Panc1 (cell line): ENCODE results near the gene ATRN. TPM values are rescaled to one million over a fixed set of nuclear protein-coding genes. Genes with fewer than 3 reads are reported as not detected.

ENCODE experiments used
- ATAC-seq: fragments of 200-7000 bp; cut with Tn5 transposase; 2 replicates; pipeline ENCODE4 v1.9.1; 2020; ENCODE audit warnings: mild to moderate bottlenecking, moderate library complexity
- BruUV-seq: library from RNA; stranded (reverse); fragments of 400-500 nt; replicated peaks from 2 replicates; lab custom pipeline; 2021; lab: Mats Ljungman, UMichigan
- CTCF ChIA-PET: fragments of 300-600 bp; sonication (Branson Sonifier 250); formaldehyde crosslinking; loops from one replicate; lab custom pipeline; 2022; ENCODE audit warnings: antibody characterized with exemption; lab: Charles Lee
- POLR2A ChIA-PET: fragments of 300-600 bp; sonication (Branson Sonifier 250); formaldehyde crosslinking; loops from one replicate; lab custom pipeline; 2022; ENCODE audit warnings: antibody characterized with exemption; lab: Charles Lee
- DNase-seq: peaks from one replicate; pipeline ENCODE4 v3.0.0-alpha.2; 2010; ENCODE audit warnings: low read depth, low spot score
- H3K27ac ChIP-seq: 2 replicates; pipeline ENCODE4 v1.5.1; 2011; ENCODE audit warnings: mild to moderate bottlenecking, low read length, inconsistent platforms
- H3K27me3 ChIP-seq: fragments of 200-500 bp; sonication (Bioruptor generic); 2 replicates; pipeline ENCODE4 v1.6.0; 2014; ENCODE audit warnings: low read length, inconsistent platforms; ENCODE audit not compliant: control insufficient read depth, insufficient read depth
- H3K36me3 ChIP-seq: fragments of 200-500 bp; sonication (Bioruptor generic); 2 replicates; pipeline ENCODE4 v1.5.1; 2014; ENCODE audit warnings: inconsistent platforms, mild to moderate bottlenecking, low read length, moderate library complexity; ENCODE audit not compliant: control insufficient read depth, insufficient read depth
- H3K4me1 ChIP-seq: 2 replicates; pipeline ENCODE4 v1.5.1; 2011; ENCODE audit warnings: inconsistent platforms, mild to moderate bottlenecking, low read length, moderate library complexity; ENCODE audit not compliant: control insufficient read depth, insufficient read depth
- H3K4me3 ChIP-seq, 2 experiments: 2 replicates each; pipeline ENCODE4 v1.5.1; 2011 to 2012; ENCODE audit warnings: low read depth in 2 of 2, low read length in 2 of 2, mild to moderate bottlenecking in 2 of 2, inconsistent platforms in 1 of 2, moderate library complexity in 1 of 2
- H3K9me3 ChIP-seq: fragments of 200-500 bp; sonication (Bioruptor generic); 2 replicates; pipeline ENCODE4 v1.5.1; 2014; ENCODE audit warnings: low read depth, mild to moderate bottlenecking, inconsistent platforms, low read length, moderate library complexity; ENCODE audit not compliant: control insufficient read depth, insufficient read depth
- POLR2AphosphoS5 ChIP-seq: IDR thresholded peaks from 2 replicates; pipeline ENCODE4 v1.6.1; 2012; ENCODE audit warnings: mild to moderate bottlenecking, low read depth, low read length, moderate library complexity
- SIN3A ChIP-seq: IDR thresholded peaks from 2 replicates; pipeline ENCODE4 v1.6.1; 2012; ENCODE audit warnings: low read depth, mild to moderate bottlenecking, low read length, moderate library complexity, borderline replicate concordance; ENCODE audit not compliant: insufficient read depth
- TCF7L2 ChIP-seq: IDR thresholded peaks from 2 replicates; pipeline ENCODE4 v1.6.1; 2011; ENCODE audit warnings: mild to moderate bottlenecking, low read depth, low read length, inconsistent platforms
- in situ Hi-C: cut with HindIII; loops from 2 replicates; pipeline ENCODE4 v1.10.0; 2016; ENCODE audit warnings: low sequenced_read_pairs, low pct_unique_long_range_greater_than_20kb
- intact Hi-C: fragments of 100-400 bp; cut with micrococcal nuclease; formaldehyde crosslinking; loops from one replicate; pipeline ENCODE4 v1.10.0; 2022; ENCODE audit not compliant: unreplicated experiment
- total RNA-seq: library from RNA; stranded (reverse); gene quantifications from one replicate; pipeline ENCODE4 v1.2.1, GENCODE V29; 2021; ENCODE audit not compliant: unreplicated experiment
- TF ChIP-seq, protein P1 (sequence below): fragments of 450-650 bp; IDR thresholded peaks from 2 replicates; pipeline ENCODE4 v1.5.1; 2017; ENCODE audit warnings: mild to moderate bottlenecking
- TF ChIP-seq, protein P2 (sequence below), 2 experiments: IDR thresholded peaks; 2 replicates each; pipeline ENCODE4 v1.6.1; 2011 to 2012; ENCODE audit warnings: low read depth in 2 of 2, control low read depth in 1 of 2, low read length in 1 of 2, mild to moderate bottlenecking in 1 of 2, moderate library complexity in 1 of 2; ENCODE audit not compliant: insufficient read depth in 1 of 2

Gene ATRN
- total RNA-seq, 1 experiment from 2014 or later = 33.8 TPM

DNA sequence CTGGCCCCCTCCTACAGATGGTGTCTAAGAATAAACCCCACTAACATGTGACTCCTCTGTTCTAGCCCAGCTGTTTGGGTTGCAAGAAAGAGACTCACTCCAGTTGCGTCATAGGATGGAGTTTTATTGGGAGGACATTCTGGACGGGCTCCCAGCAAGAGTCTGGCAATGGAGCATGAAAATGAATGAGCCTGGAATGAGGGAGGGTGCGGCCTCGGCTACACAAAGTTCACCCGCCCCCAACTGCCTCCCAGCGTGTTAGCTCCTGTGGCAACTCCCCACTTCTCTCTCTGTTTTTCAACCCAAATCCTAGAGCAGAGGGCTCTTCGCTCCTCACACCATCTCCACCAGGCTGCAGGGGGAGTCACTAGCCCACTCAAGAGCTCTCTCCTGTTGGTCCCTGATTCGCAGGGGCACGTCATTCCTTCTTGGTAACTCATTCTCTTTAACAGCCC is 216.1 kb downstream of the ATRN start:
- DNase-seq = no peak
- ChIA-PET POLR2A (no interaction called here), CTCF (no interaction called here)
- no peak for ATAC-seq
- Histone ChIP-seq H3K9me3 (no peaks in the 10 kb centered on the region), H3K36me3 (no peaks in the 10 kb centered on the region), H3K27me3 (no peaks in the 10 kb centered on the region), H3K4me3 (no peak overlapping the region), H3K27ac (no peak overlapping the region), H3K4me1 (no peaks in the 10 kb centered on the region; the same call in 1 of the 2 replicates)
- intact Hi-C loops (no loop called here), in situ Hi-C loops (no loop called here)
- TF ChIP-seq, protein P1, sequence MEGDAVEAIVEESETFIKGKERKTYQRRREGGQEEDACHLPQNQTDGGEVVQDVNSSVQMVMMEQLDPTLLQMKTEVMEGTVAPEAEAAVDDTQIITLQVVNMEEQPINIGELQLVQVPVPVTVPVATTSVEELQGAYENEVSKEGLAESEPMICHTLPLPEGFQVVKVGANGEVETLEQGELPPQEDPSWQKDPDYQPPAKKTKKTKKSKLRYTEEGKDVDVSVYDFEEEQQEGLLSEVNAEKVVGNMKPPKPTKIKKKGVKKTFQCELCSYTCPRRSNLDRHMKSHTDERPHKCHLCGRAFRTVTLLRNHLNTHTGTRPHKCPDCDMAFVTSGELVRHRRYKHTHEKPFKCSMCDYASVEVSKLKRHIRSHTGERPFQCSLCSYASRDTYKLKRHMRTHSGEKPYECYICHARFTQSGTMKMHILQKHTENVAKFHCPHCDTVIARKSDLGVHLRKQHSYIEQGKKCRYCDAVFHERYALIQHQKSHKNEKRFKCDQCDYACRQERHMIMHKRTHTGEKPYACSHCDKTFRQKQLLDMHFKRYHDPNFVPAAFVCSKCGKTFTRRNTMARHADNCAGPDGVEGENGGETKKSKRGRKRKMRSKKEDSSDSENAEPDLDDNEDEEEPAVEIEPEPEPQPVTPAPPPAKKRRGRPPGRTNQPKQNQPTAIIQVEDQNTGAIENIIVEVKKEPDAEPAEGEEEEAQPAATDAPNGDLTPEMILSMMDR = no peak
- TF ChIP-seq, protein P2, sequence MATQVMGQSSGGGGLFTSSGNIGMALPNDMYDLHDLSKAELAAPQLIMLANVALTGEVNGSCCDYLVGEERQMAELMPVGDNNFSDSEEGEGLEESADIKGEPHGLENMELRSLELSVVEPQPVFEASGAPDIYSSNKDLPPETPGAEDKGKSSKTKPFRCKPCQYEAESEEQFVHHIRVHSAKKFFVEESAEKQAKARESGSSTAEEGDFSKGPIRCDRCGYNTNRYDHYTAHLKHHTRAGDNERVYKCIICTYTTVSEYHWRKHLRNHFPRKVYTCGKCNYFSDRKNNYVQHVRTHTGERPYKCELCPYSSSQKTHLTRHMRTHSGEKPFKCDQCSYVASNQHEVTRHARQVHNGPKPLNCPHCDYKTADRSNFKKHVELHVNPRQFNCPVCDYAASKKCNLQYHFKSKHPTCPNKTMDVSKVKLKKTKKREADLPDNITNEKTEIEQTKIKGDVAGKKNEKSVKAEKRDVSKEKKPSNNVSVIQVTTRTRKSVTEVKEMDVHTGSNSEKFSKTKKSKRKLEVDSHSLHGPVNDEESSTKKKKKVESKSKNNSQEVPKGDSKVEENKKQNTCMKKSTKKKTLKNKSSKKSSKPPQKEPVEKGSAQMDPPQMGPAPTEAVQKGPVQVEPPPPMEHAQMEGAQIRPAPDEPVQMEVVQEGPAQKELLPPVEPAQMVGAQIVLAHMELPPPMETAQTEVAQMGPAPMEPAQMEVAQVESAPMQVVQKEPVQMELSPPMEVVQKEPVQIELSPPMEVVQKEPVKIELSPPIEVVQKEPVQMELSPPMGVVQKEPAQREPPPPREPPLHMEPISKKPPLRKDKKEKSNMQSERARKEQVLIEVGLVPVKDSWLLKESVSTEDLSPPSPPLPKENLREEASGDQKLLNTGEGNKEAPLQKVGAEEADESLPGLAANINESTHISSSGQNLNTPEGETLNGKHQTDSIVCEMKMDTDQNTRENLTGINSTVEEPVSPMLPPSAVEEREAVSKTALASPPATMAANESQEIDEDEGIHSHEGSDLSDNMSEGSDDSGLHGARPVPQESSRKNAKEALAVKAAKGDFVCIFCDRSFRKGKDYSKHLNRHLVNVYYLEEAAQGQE (IDR thresholded peaks at IDR 0.05; ENCODE audit: insufficient read depth in 1 of 2, low read depth in 2 of 2, low read length in 1 of 2) = no peak
- TF ChIP-seq POLR2AphosphoS5 = no peak
- TF ChIP-seq TCF7L2 = no peak
- TF ChIP-seq SIN3A = no peak
- no TSS peak for BruUV-seq

DNA sequence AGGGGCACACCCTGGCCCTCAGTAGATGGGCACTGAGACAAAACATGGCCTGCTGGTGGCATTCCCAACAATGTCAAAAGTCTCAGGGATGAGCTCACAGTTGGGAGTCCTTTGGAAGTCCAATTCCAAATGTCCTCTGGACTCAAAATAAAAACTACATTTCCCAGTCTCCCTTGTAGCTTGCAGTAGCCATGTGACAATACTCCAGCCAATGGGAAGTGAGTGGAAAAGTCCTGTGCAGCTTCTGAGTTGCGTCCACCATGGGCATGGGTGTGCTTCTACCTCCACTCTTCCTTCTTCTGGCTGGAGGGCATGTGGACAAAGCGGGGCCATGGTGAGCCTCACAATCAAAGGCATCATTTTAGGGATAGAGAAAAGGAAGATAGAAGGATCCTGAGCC is 216.8 kb downstream of the ATRN start:
- intact Hi-C loops = no loop called here
- ChIA-PET CTCF (interaction anchor here (0.6 to 0.7 kb wide), 2 partner anchors 9 to 123 kb away, joined by 4 to 8 read pairs; no protein-coding TSS in a partner anchor), POLR2A (no interaction called here)
- Histone ChIP-seq H3K27me3 (no peaks in the 10 kb centered on the region), H3K36me3 (no peaks in the 10 kb centered on the region), H3K9me3 (no peaks in the 10 kb centered on the region), H3K4me1 (no peaks in the 10 kb centered on the region; the same call in 1 of the 2 replicates), H3K4me3 (no peak overlapping the region), H3K27ac (no peak overlapping the region)
- no TSS peak for BruUV-seq
- DNase-seq (no peak), ATAC-seq (peak; percentile 53; the same call in 1 of the 2 replicates)
- in situ Hi-C loops = no loop called here
- TF ChIP-seq SIN3A (no peak), TCF7L2 (no peak), POLR2AphosphoS5 (no peak)
- TF ChIP-seq, protein P2 (IDR thresholded peaks at IDR 0.05; ENCODE audit: insufficient read depth in 1 of 2, low read depth in 2 of 2, low read length in 1 of 2) = no peak
- TF ChIP-seq, protein P1 = no peak
